Endothelial cell of umbilical vein (primary cell): ENCODE data around the gene GLRX5. TPM values are rescaled to one million over a fixed set of nuclear protein-coding genes. Genes with fewer than 3 reads are reported as not detected.

ENCODE experiments used
- BruUV-seq: library from RNA; stranded (reverse); fragments of 400-500 nt; replicated peaks from 2 replicates; lab custom pipeline; 2021; lab: Mats Ljungman, UMichigan
- CTCF ChIA-PET: fragments of 300-600, 350-600 bp; sonication (Branson Sonifier 250); formaldehyde crosslinking; loops from one replicate; lab custom pipeline; 2021; ENCODE audit warnings: antibody characterized with exemption, inconsistent platforms; lab: Charles Lee
- POLR2A ChIA-PET: fragments of 300-600, 350-600 bp; sonication (Branson Sonifier 250); formaldehyde crosslinking; loops from one replicate; lab custom pipeline; 2021; ENCODE audit warnings: antibody characterized with exemption, inconsistent platforms; lab: Charles Lee
- DNase-seq: peaks from one replicate; pipeline ENCODE4 v3.0.0-alpha.2; 2011; ENCODE audit warnings: low read depth, low spot score
- FAIRE-seq: peaks from 2 replicates; lab custom pipeline; 2011; peaks lifted over from hg19 to GRCh38; lab: Jason Lieb, UNC
- H2AFZ ChIP-seq: 2 replicates; pipeline ENCODE4 v1.6.0; 2012; ENCODE audit warnings: low read depth, low read length, control low read depth, inconsistent platforms
- H3K27ac ChIP-seq: 2 replicates; pipeline ENCODE4 v1.5.1; 2011; ENCODE audit warnings: low read depth, mild to moderate bottlenecking, control low read depth, low read length, moderate library complexity; ENCODE audit not compliant: insufficient read depth
- H3K27me3 ChIP-seq, 2 experiments: 2 replicates each; pipeline versions ENCODE4 v1.6.0 to v1.6.1; 2011; ENCODE audit warnings: low read length in 2 of 2, mixed read lengths in 1 of 2; ENCODE audit not compliant: control insufficient read depth in 2 of 2, insufficient read depth in 2 of 2
- H3K36me3 ChIP-seq, 2 experiments: 2 replicates in 1 of 2; 3 replicates in 1 of 2; pipeline ENCODE4 v1.5.1; 2011; ENCODE audit warnings: low read length in 2 of 2, mild to moderate bottlenecking in 1 of 2, moderate library complexity in 1 of 2; ENCODE audit not compliant: control insufficient read depth in 2 of 2, insufficient read depth in 2 of 2; ENCODE audit errors: extremely low read depth in 1 of 2
- H3K4me1 ChIP-seq: 3 replicates; pipeline ENCODE4 v1.5.1; 2011; ENCODE audit warnings: mild to moderate bottlenecking, low read length; ENCODE audit not compliant: control insufficient read depth, insufficient read depth; ENCODE audit errors: extremely low read depth
- H3K4me2 ChIP-seq: 2 replicates; pipeline ENCODE4 v1.6.1; 2011; ENCODE audit warnings: low read length, control low read depth, mixed read lengths; ENCODE audit not compliant: insufficient read depth
- H3K4me3 ChIP-seq, 3 experiments: fragments of 200-600 bp in 1 of 3; sonication (generic), shearing (Covaris generic) in 1 of 3; replicated peaks in 1 of 3; 2 replicates each; pipeline ENCODE4 v1.5.1; 2011 to 2016; ENCODE audit warnings: control low read depth in 3 of 3, low read length in 3 of 3, mild to moderate bottlenecking in 2 of 3, inconsistent platforms in 1 of 3, low read depth in 1 of 3, moderate library complexity in 1 of 3; ENCODE audit not compliant: insufficient read depth in 1 of 3
- H3K79me2 ChIP-seq: 2 replicates; pipeline ENCODE4 v1.6.0; 2012; ENCODE audit warnings: low read length, inconsistent platforms; ENCODE audit not compliant: control insufficient read depth, insufficient read depth
- H3K9ac ChIP-seq: replicated peaks from 2 replicates; pipeline ENCODE3; 2011; ENCODE audit warnings: low read length, control low read depth; ENCODE audit not compliant: insufficient read depth; ENCODE audit errors: extremely low read depth
- H3K9me1 ChIP-seq: replicated peaks from 3 replicates; pipeline ENCODE4 v1.6.0; 2011; ENCODE audit warnings: mild to moderate bottlenecking, low read length; ENCODE audit not compliant: control insufficient read depth, insufficient read depth; ENCODE audit errors: extremely low read depth
- H3K9me3 ChIP-seq: replicated peaks from 2 replicates; pipeline ENCODE4 v1.5.1; 2012; ENCODE audit warnings: low read length, inconsistent platforms; ENCODE audit not compliant: control insufficient read depth, insufficient read depth
- H4K20me1 ChIP-seq: replicated peaks from 2 replicates; pipeline ENCODE3; 2011; ENCODE audit warnings: mild to moderate bottlenecking, low read length; ENCODE audit not compliant: control insufficient read depth, insufficient read depth; ENCODE audit errors: extremely low read depth
- FOS ChIP-seq: IDR thresholded peaks from 2 replicates; pipeline ENCODE4 v1.6.1; 2011; ENCODE audit warnings: mild to moderate bottlenecking, low read length, moderate library complexity, borderline replicate concordance; ENCODE audit not compliant: insufficient read depth
- GATA2 ChIP-seq: IDR thresholded peaks from 2 replicates; pipeline ENCODE4 v1.7.0; 2011; ENCODE audit warnings: low read depth, mild to moderate bottlenecking, moderate library complexity, mixed read lengths, low read length; ENCODE audit not compliant: insufficient read length, insufficient read depth
- JUN ChIP-seq: IDR thresholded peaks from 2 replicates; pipeline ENCODE4 v1.6.1; 2011; ENCODE audit warnings: borderline replicate concordance, low read depth; ENCODE audit not compliant: insufficient read length, insufficient read depth
- POLR2AphosphoS5 ChIP-seq: IDR thresholded peaks from 2 replicates; pipeline ENCODE4 v1.6.1; 2012; ENCODE audit warnings: low read depth, mild to moderate bottlenecking, control low read depth, low read length, moderate library complexity; ENCODE audit not compliant: insufficient read depth
- dilution Hi-C: fragments of 300-500 bp; cut with MboI; formaldehyde crosslinking; loops from one replicate; pipeline ENCODE4 v1.15.0; 2019; ENCODE audit warnings: low sequenced_read_pairs; ENCODE audit not compliant: extremely low pct_ligation_motif_present
- intact Hi-C: fragments of 100-400 bp; cut with micrococcal nuclease; formaldehyde crosslinking; loops from one replicate; pipeline ENCODE4 v1.10.0; 2022
- polyA plus RNA-seq, 4 experiments: library from polyadenylated mRNA; depleted of rRNA in 3 of 4; stranded (reverse) in 3 of 4; unstranded in 1 of 4; fragments of >200 nt; gene quantifications; 2 replicates each; pipeline versions ENCODE4 v1.2.1 to v1.2.3, GENCODE V29; 2011 to 2012; ENCODE audit warnings: missing spikeins in 1 of 4
- total RNA-seq: library from RNA; stranded (reverse); gene quantifications from 2 replicates; pipeline ENCODE4 v1.2.3, GENCODE V29; 2021
- TF ChIP-seq, protein P1 (sequence below), 2 donors: IDR thresholded peaks; 1 replicate in 1 of 2; 2 replicates in 1 of 2; pipeline ENCODE4 v1.5.1; 2011; ENCODE audit warnings: low read length in 2 of 2, mild to moderate bottlenecking in 2 of 2, moderate library complexity in 2 of 2, control low read depth in 1 of 2, inconsistent platforms in 1 of 2, low read depth in 1 of 2; ENCODE audit not compliant: insufficient read depth in 1 of 2; ENCODE audit errors: extremely low read depth in 1 of 2

GLRX5 gene
- total and polyA plus RNA-seq, 2 donors (not counting 3 experiments of a cell fraction or from before 2014, with no cell fraction given), result 42.6 to 52.0 TPM

DNA sequence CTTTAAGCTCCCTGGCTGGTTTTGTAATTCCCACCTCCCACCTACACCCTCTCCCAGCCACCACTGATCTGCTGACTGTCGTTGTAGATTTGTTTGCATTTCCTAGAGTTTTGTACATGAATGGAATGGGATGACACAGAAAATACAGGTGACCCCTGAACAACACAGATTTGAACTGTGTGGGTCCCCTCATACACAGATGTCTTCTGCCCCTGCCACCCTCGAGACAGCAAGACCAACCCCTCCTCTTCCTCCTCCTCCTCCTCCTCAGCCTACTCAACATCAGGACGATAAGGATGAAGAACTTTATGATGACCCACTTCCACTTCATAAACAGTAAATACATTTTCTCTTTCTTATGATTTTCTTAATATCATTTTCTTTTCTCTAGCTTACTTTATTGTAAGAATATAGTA lies 47.2 kb upstream of the GLRX5 start:
- Histone ChIP-seq H2AFZ (no peak overlapping the region), H3K9me1 (no peaks in the 10 kb centered on the region), H3K9me3 (no peaks in the 10 kb centered on the region), H3K9ac (no peak overlapping the region), H3K36me3 (no peaks in the 10 kb centered on the region), H4K20me1 (no peaks in the 10 kb centered on the region), H3K4me2 (no peak overlapping the region), H3K4me3 (no peak overlapping the region), H3K27me3 (no peaks in the 10 kb centered on the region), H3K4me1 (peaks cover 12% of the 10 kb centered on the region), H3K79me2 (no peaks in the 10 kb centered on the region), H3K27ac (no peak overlapping the region)
- intact Hi-C loops, result no loop called here
- dilution Hi-C loops, result no loop called here
- FAIRE-seq (no peak), DNase-seq (no peak)
- ChIA-PET CTCF (interaction anchor here (1.0 kb wide), 1 partner anchor 40 kb away, joined by 4 read pairs; no protein-coding TSS in a partner anchor), POLR2A (no interaction called here)
- BruUV-seq, result no TSS peak
- TF ChIP-seq, protein P1, sequence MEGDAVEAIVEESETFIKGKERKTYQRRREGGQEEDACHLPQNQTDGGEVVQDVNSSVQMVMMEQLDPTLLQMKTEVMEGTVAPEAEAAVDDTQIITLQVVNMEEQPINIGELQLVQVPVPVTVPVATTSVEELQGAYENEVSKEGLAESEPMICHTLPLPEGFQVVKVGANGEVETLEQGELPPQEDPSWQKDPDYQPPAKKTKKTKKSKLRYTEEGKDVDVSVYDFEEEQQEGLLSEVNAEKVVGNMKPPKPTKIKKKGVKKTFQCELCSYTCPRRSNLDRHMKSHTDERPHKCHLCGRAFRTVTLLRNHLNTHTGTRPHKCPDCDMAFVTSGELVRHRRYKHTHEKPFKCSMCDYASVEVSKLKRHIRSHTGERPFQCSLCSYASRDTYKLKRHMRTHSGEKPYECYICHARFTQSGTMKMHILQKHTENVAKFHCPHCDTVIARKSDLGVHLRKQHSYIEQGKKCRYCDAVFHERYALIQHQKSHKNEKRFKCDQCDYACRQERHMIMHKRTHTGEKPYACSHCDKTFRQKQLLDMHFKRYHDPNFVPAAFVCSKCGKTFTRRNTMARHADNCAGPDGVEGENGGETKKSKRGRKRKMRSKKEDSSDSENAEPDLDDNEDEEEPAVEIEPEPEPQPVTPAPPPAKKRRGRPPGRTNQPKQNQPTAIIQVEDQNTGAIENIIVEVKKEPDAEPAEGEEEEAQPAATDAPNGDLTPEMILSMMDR (IDR thresholded peaks at IDR 0.05; ENCODE audit: extremely low read depth in 1 of 2, insufficient read depth in 1 of 2, low read depth in 1 of 2, low read length in 2 of 2), result no peak
- TF ChIP-seq FOS, result no peak
- no peak for TF ChIP-seq JUN
- TF ChIP-seq GATA2, result no peak
- no peak for TF ChIP-seq POLR2AphosphoS5
